H1 (cell line): ENCODE data around the gene TRIM62. TPM values are rescaled to one million over a fixed set of nuclear protein-coding genes. Genes with fewer than 3 reads are reported as not detected.
A peak's percentile ranks its signal among the peaks of the same experiment; 100 is the strongest.

Experiments
- CTCF ChIA-PET: fragments of 300-600 bp; sonication (Branson Sonifier 250); formaldehyde crosslinking; loops from one replicate; lab custom pipeline; 2021; ENCODE audit not compliant: partially characterized antibody; lab: Charles Lee
- POLR2A ChIA-PET: fragments of 300-600 bp; sonication (Branson Sonifier 250); formaldehyde crosslinking; loops from one replicate; lab custom pipeline; 2021; ENCODE audit warnings: inconsistent platforms; ENCODE audit not compliant: partially characterized antibody; lab: Charles Lee
- DNase-seq, 2 experiments: peaks; one replicate each; pipeline versions ENCODE4 v3.0.0 to v3.0.0-alpha.2; 2010 to 2022; ENCODE audit warnings: low spot score in 2 of 2, low read depth in 1 of 2, mixed read lengths in 1 of 2
- FAIRE-seq: peaks from 2 replicates; lab custom pipeline; 2011; peaks lifted over from hg19 to GRCh38; lab: Jason Lieb, UNC
- H2AFZ ChIP-seq: 2 replicates; pipeline ENCODE4 v1.8.1; 2012; ENCODE audit warnings: low read length, inconsistent platforms
- H2AK5ac ChIP-seq: 2 replicates; pipeline ENCODE4 v1.6.1; 2013; ENCODE audit warnings: low read depth, low read length
- H2BK120ac ChIP-seq: replicated peaks from 2 replicates; pipeline ENCODE3; 2013; ENCODE audit warnings: low read depth, low read length, inconsistent platforms
- H2BK12ac ChIP-seq: 2 replicates; pipeline ENCODE4 v1.6.1; 2013; ENCODE audit warnings: low read depth, low read length
- H2BK15ac ChIP-seq: 2 replicates; pipeline ENCODE4 v1.6.1; 2013; ENCODE audit warnings: low read length
- H2BK20ac ChIP-seq: 2 replicates; pipeline ENCODE4 v1.6.1; 2013; ENCODE audit warnings: low read length
- H2BK5ac ChIP-seq: 2 replicates; pipeline ENCODE4 v1.6.1; 2013; ENCODE audit warnings: low read depth, low read length
- H3K14ac ChIP-seq: 2 replicates; pipeline ENCODE4 v1.6.1; 2013; ENCODE audit warnings: inconsistent platforms; ENCODE audit not compliant: insufficient read length
- H3K18ac ChIP-seq: 2 replicates; pipeline ENCODE4 v1.6.1; 2013; ENCODE audit warnings: low read length; ENCODE audit errors: extremely low read depth
- H3K23ac ChIP-seq: 2 replicates; pipeline ENCODE4 v1.6.1; 2013; ENCODE audit warnings: inconsistent platforms; ENCODE audit not compliant: insufficient read length
- H3K23me2 ChIP-seq: 2 replicates; pipeline ENCODE4 v1.6.1; 2013; ENCODE audit warnings: low read depth, low read length
- H3K27ac ChIP-seq: 2 replicates; pipeline ENCODE4 v1.6.1; 2011; ENCODE audit warnings: low read depth, low read length, inconsistent platforms
- H3K27me3 ChIP-seq, 4 experiments: replicated peaks in 1 of 4; 1 replicate in 1 of 4; 2 replicates in 3 of 4; pipeline versions ENCODE4 v1.6.1 to v1.8.1; 2011 to 2013; ENCODE audit warnings: low read length in 3 of 4, mild to moderate bottlenecking in 3 of 4, inconsistent platforms in 2 of 4, mixed read lengths in 2 of 4, moderate library complexity in 1 of 4; ENCODE audit not compliant: control insufficient read depth in 3 of 4, insufficient read depth in 3 of 4; ENCODE audit errors: extremely low read depth in 1 of 4
- H3K36me3 ChIP-seq, 4 experiments: 2 replicates each; pipeline versions ENCODE4 v1.6.1 to v1.8.1; 2011 to 2013; ENCODE audit warnings: mild to moderate bottlenecking in 4 of 4, low read length in 3 of 4, moderate library complexity in 2 of 4, control low read depth in 1 of 4, inconsistent platforms in 1 of 4; ENCODE audit not compliant: insufficient read depth in 4 of 4, control insufficient read depth in 2 of 4
- H3K4ac ChIP-seq: replicated peaks from 2 replicates; pipeline ENCODE3; 2013; ENCODE audit warnings: low read length, low read depth, mixed read lengths, inconsistent platforms; ENCODE audit not compliant: insufficient read length
- H3K4me1 ChIP-seq, 4 experiments: replicated peaks in 1 of 4; 1 replicate in 1 of 4; 2 replicates in 3 of 4; pipeline versions ENCODE4 v1.6.1 to v1.8.1; 2011 to 2013; ENCODE audit warnings: low read length in 3 of 4, inconsistent platforms in 2 of 4, mixed read lengths in 1 of 4; ENCODE audit not compliant: insufficient read depth in 4 of 4, control insufficient read depth in 3 of 4
- H3K4me2 ChIP-seq, 2 experiments: 2 replicates each; pipeline versions ENCODE4 v1.6.1 to v1.8.1; 2011 to 2013; ENCODE audit warnings: low read depth in 2 of 2, low read length in 2 of 2, control low read depth in 1 of 2, inconsistent platforms in 1 of 2, mild to moderate bottlenecking in 1 of 2; ENCODE audit not compliant: insufficient read depth in 1 of 2
- H3K4me3 ChIP-seq, 4 experiments: fragments of 200-600, 300-600 bp in 1 of 4; sonication (generic), shearing (Covaris generic), sonication (Bioruptor Twin) in 1 of 4; 2 replicates each; pipeline versions ENCODE4 v1.5.1 to v1.8.1; 2011 to 2016; ENCODE audit warnings: low read length in 4 of 4, low read depth in 3 of 4, control low read depth in 2 of 4, inconsistent platforms in 2 of 4, mild to moderate bottlenecking in 2 of 4, mixed read lengths in 1 of 4, moderate library complexity in 1 of 4; ENCODE audit not compliant: insufficient read depth in 2 of 4; ENCODE audit errors: extremely low read depth in 1 of 4
- H3K56ac ChIP-seq: replicated peaks from 2 replicates; pipeline ENCODE3; 2013; ENCODE audit warnings: low read depth, mild to moderate bottlenecking, mixed read lengths, low read length, inconsistent platforms; ENCODE audit not compliant: insufficient read length
- H3K79me1 ChIP-seq: 2 replicates; pipeline ENCODE4 v1.6.1; 2013; ENCODE audit warnings: low read depth, low read length, control low read depth
- H3K79me2 ChIP-seq, 2 experiments: 2 replicates each; pipeline versions ENCODE4 v1.6.1 to v1.8.1; 2012 to 2013; ENCODE audit warnings: low read length in 2 of 2, mild to moderate bottlenecking in 2 of 2, inconsistent platforms in 1 of 2; ENCODE audit not compliant: insufficient read depth in 2 of 2, control insufficient read depth in 1 of 2
- H3K9ac ChIP-seq, 4 experiments: replicated peaks in 1 of 4; 1 replicate in 1 of 4; 2 replicates in 3 of 4; pipeline versions ENCODE4 v1.6.1 to v1.8.1; 2011 to 2013; ENCODE audit warnings: low read depth in 3 of 4, low read length in 3 of 4, control low read depth in 2 of 4, mild to moderate bottlenecking in 2 of 4, moderate library complexity in 2 of 4, inconsistent platforms in 1 of 4; ENCODE audit errors: extremely low read depth in 1 of 4
- H3K9me3 ChIP-seq, 2 experiments: 2 replicates each; pipeline versions ENCODE4 v1.6.1 to v1.8.1; 2012 to 2013; ENCODE audit warnings: mild to moderate bottlenecking in 2 of 2, moderate library complexity in 2 of 2, control low read depth in 1 of 2, inconsistent platforms in 1 of 2, low read depth in 1 of 2, low read length in 1 of 2, mixed read lengths in 1 of 2; ENCODE audit not compliant: insufficient read depth in 2 of 2
- H4K20me1 ChIP-seq, 2 experiments: replicated peaks in 1 of 2; 2 replicates each; pipeline versions ENCODE3 to v1.8.1; 2011 to 2013; ENCODE audit warnings: inconsistent platforms in 2 of 2, low read length in 2 of 2, mild to moderate bottlenecking in 1 of 2; ENCODE audit not compliant: insufficient read depth in 2 of 2, control insufficient read depth in 1 of 2
- H4K5ac ChIP-seq: 2 replicates; pipeline ENCODE4 v1.6.1; 2013; ENCODE audit warnings: low read length, low read depth, mixed read lengths, inconsistent platforms; ENCODE audit not compliant: insufficient read length
- H4K8ac ChIP-seq: 2 replicates; pipeline ENCODE4 v1.8.0; 2013; ENCODE audit warnings: mild to moderate bottlenecking, moderate library complexity, low read length, inconsistent platforms; ENCODE audit not compliant: insufficient read depth; ENCODE audit errors: extremely low read depth
- H4K91ac ChIP-seq: replicated peaks from 2 replicates; pipeline ENCODE3; 2013; ENCODE audit warnings: low read length, mixed read lengths, inconsistent platforms; ENCODE audit not compliant: insufficient read length
- CEBPB ChIP-seq: IDR thresholded peaks from 2 replicates; pipeline ENCODE4 v1.6.1; 2012; ENCODE audit warnings: low read depth, low read length
- MAFK ChIP-seq: IDR thresholded peaks from 2 replicates; pipeline ENCODE4 v1.6.1; 2012; ENCODE audit warnings: low read depth, mild to moderate bottlenecking, improper control_type of control experiment, low read length
- RBBP5 ChIP-seq: IDR thresholded peaks from 2 replicates; pipeline ENCODE4 v1.7.1; 2012; ENCODE audit warnings: low read depth, mild to moderate bottlenecking, inconsistent platforms, low read length, moderate library complexity, borderline replicate concordance
- RNF2 ChIP-seq: fragments of 200-900, 300-1000 bp; sonication (generic); IDR thresholded peaks from 2 replicates; pipeline ENCODE4 v1.7.1; 2016; ENCODE audit warnings: borderline replicate concordance, low read depth, mild to moderate bottlenecking, antibody characterized with exemption, low read length; ENCODE audit not compliant: poor library complexity, severe bottlenecking; ENCODE audit errors: missing control alignments
- WGBS, 2 experiments: shearing (Covaris generic) in 1 of 2; methylation state at CpG; one replicate each; pipeline versions ENCODE4 v1.1.6 to v1.1.7; 2013 to 2015; ENCODE audit warnings: low lambda C conversion rate in 2 of 2, mixed read lengths in 2 of 2, inconsistent platforms in 1 of 2, low coverage in 1 of 2, missing lambda C conversion rate in 1 of 2; ENCODE audit not compliant: insufficient replicate concordance in 2 of 2, insufficient coverage in 1 of 2, insufficient read length in 1 of 2; ENCODE audit errors: extremely low coverage in 1 of 2, missing lambda C conversion rate in 1 of 2; 5-methylcytosine and 5-hydroxymethylcytosine counted together
- polyA plus RNA-seq, 7 experiments: library from polyadenylated mRNA; depleted of rRNA in 3 of 7; stranded (reverse) in 5 of 7; unstranded in 2 of 7; fragments of >200 nt in 5 of 7; fragments of 200-250 nt in 2 of 7; gene quantifications; 1 replicate in 5 of 7; 2 replicates in 1 of 7; 4 replicates in 1 of 7; pipeline versions ENCODE4 v1.2.1 to v1.2.3, GENCODE V29; 2011 to 2013; ENCODE audit warnings: missing spikeins in 2 of 7, mixed read lengths in 2 of 7
- total RNA-seq: library from RNA; stranded (reverse); fragmentation: NEBNext Ultra II Directional; extraction: Animal tissue kit (Norgen Biotek cat#: 25700); gene quantifications from 2 replicates; pipeline ENCODE4 v1.2.1, GENCODE V29; 2021

Gene TRIM62
- total and polyA plus RNA-seq, 2 of the 8 experiments (the other 6 are each of a cell fraction or from before 2014, with no cell fraction given), result 6.3 to 10.8 TPM

DNA sequence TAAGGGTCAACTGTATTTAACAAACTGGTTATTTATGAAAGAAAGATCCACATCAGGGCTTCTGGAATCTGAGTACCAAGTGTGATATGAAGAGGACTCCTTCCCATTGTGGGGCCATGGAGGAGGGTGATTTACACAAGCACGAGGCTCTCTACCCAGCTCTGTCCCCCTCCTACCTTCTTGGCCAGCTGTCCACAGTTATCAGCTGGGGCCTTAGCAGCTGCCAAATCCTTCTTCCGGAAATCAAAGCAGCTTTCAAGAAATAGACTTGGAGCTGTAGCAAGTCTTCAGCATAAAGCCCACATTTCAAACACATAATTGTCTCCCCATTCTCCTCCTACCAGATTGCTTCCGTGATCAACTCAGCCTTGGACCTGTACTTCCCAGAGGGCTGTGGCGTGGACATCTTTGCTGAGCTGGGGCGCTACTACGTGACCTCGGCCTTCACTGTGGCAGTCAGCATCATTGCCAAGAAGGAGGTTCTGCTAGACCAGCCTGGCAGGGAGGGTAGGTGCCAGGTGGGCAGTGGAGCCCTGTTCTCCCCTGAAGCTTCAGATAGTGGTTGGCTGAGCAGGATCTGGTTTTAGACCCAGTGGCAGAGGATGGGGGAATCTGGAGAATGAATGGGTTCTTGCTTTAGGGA is 85.4 kb downstream of the TRIM62 start:
- H3K9me3 ChIP-seq, result no peaks in the 10 kb centered on the region
- peak overlapping the region; percentile 3; the same call in 1 of the 2 replicates for H4K8ac ChIP-seq
- H2BK15ac ChIP-seq, result no peak overlapping the region; the same call in 1 of the 2 replicates
- H3K23me2 ChIP-seq, result no peaks in the 10 kb centered on the region
- H3K56ac ChIP-seq, result no peak overlapping the region
- H3K36me3 ChIP-seq, result no peaks in the 10 kb centered on the region
- no peak overlapping the region for H4K91ac ChIP-seq
- no peak overlapping the region for H3K18ac ChIP-seq
- FAIRE-seq (no peak), DNase-seq (no peak)
- H2BK20ac ChIP-seq, result no peak overlapping the region
- H3K79me2 ChIP-seq, result no peaks in the 10 kb centered on the region
- TF ChIP-seq MAFK (no peak), RNF2 (no peak), RBBP5 (no peak), CEBPB (no peak)
- 90% methylated on average over 7 of the region's 7 CpGs; no CpG with 5 or more reads in 1 of the 2 experiments for WGBS, 2 experiments
- H3K79me1 ChIP-seq, result no peaks in the 10 kb centered on the region
- no peak overlapping the region for H3K4me3 ChIP-seq
- POLR2A ChIA-PET, result no interaction called here
- H3K4me1 ChIP-seq, result peaks cover 0 to 3% (median 1%) of the 10 kb centered on the region in 4 experiments; a peak in 3 of 7 replicates
- H2AK5ac ChIP-seq, result no peak overlapping the region
- 0 out of 2 replicates have a peak overlapping the region, but pooled peaks have one; percentile 19 for H2BK12ac ChIP-seq
- CTCF ChIA-PET, result interaction anchor here (0.7 to 3.7 kb wide), 13 partner anchors 10 to 374 kb away, joined by 3 to 14 read pairs (median 4); no protein-coding TSS in a partner anchor
- no peak overlapping the region for H3K9ac ChIP-seq
- no peak overlapping the region for H4K5ac ChIP-seq
- H2AFZ ChIP-seq, result no peak overlapping the region
- no peak overlapping the region for H3K14ac ChIP-seq
- H2BK5ac ChIP-seq, result no peak overlapping the region
- no peak overlapping the region for H3K4ac ChIP-seq
- no peak overlapping the region for H3K23ac ChIP-seq
- no peak overlapping the region for H3K4me2 ChIP-seq
- H3K27ac ChIP-seq, result no peak overlapping the region
- no peaks in the 10 kb centered on the region for H4K20me1 ChIP-seq
- no peaks in the 10 kb centered on the region for H3K27me3 ChIP-seq
- H2BK120ac ChIP-seq, result no peak overlapping the region
